PFSK-1 (cell line): ENCODE results near the gene ALG6.

Experiments
- POLR2AphosphoS5 ChIP-seq: IDR thresholded peaks from 2 replicates; pipeline ENCODE4 v1.6.1; 2012; ENCODE audit warnings: low read depth, mild to moderate bottlenecking, control low read depth, low read length, moderate library complexity
- TAF1 ChIP-seq: IDR thresholded peaks from 2 replicates; pipeline ENCODE4 v1.6.1; 2012; ENCODE audit warnings: low read length, control low read depth, borderline replicate concordance; ENCODE audit not compliant: insufficient read depth
- TF ChIP-seq, protein P1 (sequence below), 2 experiments: IDR thresholded peaks; 2 replicates each; pipeline versions ENCODE4 v1.6.1 to v1.8.0; 2011 to 2012; ENCODE audit warnings: low read depth in 2 of 2, low read length in 2 of 2, control low read depth in 1 of 2, inconsistent platforms in 1 of 2, mild to moderate bottlenecking in 1 of 2, moderate library complexity in 1 of 2; ENCODE audit not compliant: insufficient read depth in 1 of 2

DNA sequence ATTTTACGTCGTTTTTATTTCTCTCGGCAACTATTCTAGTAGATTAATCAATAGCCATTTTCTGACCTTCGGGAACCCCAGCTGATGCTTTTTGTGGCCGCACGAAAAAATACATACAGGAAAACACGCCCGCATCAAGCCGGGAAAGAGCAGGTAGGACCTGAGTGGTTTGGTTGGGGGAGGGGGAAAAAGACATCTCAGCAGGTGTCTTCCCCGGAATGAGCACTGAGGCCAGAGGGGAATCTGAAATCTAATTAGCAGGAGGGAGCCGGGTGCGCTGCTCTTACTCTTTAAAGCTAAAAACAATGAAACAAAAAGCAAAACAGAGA, 45.7 kb upstream of the ALG6 start:
- TF ChIP-seq, protein P1, sequence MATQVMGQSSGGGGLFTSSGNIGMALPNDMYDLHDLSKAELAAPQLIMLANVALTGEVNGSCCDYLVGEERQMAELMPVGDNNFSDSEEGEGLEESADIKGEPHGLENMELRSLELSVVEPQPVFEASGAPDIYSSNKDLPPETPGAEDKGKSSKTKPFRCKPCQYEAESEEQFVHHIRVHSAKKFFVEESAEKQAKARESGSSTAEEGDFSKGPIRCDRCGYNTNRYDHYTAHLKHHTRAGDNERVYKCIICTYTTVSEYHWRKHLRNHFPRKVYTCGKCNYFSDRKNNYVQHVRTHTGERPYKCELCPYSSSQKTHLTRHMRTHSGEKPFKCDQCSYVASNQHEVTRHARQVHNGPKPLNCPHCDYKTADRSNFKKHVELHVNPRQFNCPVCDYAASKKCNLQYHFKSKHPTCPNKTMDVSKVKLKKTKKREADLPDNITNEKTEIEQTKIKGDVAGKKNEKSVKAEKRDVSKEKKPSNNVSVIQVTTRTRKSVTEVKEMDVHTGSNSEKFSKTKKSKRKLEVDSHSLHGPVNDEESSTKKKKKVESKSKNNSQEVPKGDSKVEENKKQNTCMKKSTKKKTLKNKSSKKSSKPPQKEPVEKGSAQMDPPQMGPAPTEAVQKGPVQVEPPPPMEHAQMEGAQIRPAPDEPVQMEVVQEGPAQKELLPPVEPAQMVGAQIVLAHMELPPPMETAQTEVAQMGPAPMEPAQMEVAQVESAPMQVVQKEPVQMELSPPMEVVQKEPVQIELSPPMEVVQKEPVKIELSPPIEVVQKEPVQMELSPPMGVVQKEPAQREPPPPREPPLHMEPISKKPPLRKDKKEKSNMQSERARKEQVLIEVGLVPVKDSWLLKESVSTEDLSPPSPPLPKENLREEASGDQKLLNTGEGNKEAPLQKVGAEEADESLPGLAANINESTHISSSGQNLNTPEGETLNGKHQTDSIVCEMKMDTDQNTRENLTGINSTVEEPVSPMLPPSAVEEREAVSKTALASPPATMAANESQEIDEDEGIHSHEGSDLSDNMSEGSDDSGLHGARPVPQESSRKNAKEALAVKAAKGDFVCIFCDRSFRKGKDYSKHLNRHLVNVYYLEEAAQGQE (IDR thresholded peaks at IDR 0.05; ENCODE audit: insufficient read depth in 1 of 2, low read depth in 2 of 2, low read length in 2 of 2), result no peak
- TF ChIP-seq POLR2AphosphoS5 (no peak), TAF1 (no peak)
